ENCODE measurements around the gene MYL10.

MYL10 gene

GRCh38 chr7:101567230-101567629 lies 61.9 kb downstream of the MYL10 start:
- DNase-seq (ENCODE audit: low spot score), result no peak

- DNase-seq (ENCODE audit: low spot score), result no peak
Observed at GRCh38 chr7:101565601-101566209, 63.4 kb downstream of the MYL10 start.

DNA sequence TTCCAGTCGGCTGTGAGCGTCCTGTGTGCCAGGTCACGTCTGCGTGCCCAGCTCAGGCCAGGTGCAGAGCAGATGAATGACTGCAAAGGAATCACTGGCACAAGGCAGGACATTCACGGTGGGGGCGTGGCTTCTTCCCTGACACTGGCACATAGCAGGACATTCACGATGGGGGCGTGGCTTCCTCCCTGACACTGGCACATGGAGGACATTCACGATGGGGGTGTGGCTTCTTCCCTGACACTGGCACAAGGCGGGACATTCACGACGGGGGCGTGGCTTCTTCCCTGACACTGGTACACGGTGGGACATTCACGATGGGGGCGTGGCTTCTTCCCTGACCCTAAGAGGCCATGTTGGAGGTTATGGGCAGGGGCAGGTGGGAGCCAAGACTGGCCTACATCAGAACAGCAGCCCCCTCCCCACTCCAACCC lies 64.3 kb downstream of the MYL10 start:
- DNase-seq (ENCODE audit: low spot score), result no peak

DNA sequence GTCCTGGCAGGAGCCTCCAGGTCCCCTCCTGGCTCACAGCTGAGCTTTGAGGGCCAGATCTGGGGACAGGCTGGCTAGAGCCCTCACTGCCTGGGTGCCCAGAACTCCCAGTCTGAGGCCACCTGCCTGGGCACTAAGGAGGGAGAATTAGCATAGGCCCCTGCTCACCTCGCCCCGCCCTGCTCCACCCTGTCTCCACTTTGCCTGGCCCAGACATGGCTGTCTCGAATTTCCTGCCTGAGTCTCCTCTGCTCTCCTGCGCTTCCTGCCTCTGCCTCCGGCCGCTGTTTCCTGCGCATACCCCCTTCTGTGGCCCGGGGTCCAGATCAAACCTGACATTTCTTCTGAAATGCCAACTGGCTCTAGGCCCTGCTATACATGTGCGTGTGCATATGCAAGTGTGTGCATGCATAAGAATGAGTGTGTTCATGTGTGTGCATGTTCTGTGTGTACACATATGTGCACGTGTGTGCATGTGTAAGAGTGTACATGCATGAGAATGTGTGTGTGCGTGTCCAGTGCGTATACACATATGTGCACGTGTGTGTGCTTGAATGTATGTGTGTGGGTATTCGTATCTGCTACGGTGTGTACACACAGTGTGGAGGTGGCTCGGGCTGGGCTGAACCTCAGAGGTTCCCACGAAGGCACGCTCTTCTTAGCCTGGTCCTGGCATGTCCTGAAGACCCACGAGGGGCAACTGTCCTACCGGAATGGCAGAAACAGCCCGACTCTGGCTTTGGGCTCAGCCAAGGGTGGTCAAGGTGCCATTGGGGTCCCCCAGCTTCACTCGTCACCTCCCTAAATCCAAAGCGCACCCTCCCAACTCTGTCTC lies 64.9 kb downstream of the MYL10 start:
- no peak for DNase-seq (ENCODE audit: low spot score)

All from globus pallidus (tissue), 1 donor.